Activated CD4-positive, alpha-beta T cell treated with anti-CD3 and anti-CD28 coated beads, Interleukin-2, amount 50 U/mL, for 1 hour (primary cell): ENCODE data around the gene LGR5.
"Not testable (repeated sequence)": the region's sequence is repeated elsewhere in the genome, so short reads cannot be mapped to it uniquely, and the experiment has no call there.

Source experiments
- DNase-seq: peaks from one replicate; pipeline ENCODE4 v3.0.0-alpha.2; 2020

Gene LGR5

DNA sequence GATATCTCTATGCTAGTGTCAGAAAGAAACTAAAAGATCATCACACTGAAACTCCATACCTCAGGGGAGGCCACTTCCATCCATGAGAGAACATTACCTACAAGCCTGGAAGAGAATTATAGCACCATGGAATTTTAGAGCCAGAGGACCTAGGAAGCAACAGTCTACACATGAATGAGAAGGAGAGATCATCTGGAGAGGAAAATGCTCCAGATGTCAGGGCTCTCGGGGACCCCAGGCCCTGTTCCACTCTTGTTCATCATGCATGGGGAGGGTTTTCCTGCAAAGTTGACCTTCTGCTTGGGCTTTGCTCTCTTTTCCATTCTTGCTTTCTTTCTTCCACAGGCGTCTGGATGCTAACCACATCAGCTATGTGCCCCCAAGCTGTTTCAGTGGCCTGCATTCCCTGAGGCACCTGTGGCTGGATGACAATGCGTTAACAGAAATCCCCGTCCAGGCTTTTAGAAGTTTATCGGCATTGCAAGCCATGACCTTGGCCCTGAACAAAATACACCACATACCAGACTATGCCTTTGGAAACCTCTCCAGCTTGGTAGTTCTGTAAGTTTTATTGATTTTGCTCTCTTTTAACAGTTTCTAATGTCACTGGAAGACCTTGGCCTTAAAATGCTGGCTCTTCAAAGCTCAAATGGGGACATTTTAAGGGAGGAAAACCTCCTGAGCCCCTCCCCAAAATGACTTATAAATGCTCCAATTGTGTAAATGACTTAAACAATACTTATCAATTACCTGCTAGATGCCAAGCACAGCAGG is 113.3 kb downstream of the LGR5 start:
- DNase-seq, result no peak

DNA sequence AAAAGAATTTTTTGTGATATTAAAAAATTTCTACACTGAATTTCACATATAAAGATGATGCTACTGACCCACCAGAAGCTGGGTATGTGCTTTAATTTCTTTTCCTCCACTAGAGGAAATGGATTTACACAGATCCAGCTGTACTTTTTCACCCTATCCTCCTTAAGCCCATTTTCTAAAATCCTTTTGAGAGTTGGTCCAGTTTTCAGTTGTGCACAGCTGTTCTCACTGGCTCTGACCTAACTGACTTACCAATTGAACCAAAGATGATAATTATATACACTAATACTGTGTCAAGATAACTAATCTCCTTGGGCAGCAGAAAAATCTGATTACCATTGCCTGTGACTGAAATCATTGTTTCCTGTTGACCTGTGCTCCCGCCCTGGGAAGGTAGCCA is 115.6 kb downstream of the LGR5 start:
- DNase-seq, result no peak

GRCh38 chr12:71555789-71556188 is 116.2 kb downstream of the LGR5 start:
- not testable (repeated sequence) for DNase-seq

DNA sequence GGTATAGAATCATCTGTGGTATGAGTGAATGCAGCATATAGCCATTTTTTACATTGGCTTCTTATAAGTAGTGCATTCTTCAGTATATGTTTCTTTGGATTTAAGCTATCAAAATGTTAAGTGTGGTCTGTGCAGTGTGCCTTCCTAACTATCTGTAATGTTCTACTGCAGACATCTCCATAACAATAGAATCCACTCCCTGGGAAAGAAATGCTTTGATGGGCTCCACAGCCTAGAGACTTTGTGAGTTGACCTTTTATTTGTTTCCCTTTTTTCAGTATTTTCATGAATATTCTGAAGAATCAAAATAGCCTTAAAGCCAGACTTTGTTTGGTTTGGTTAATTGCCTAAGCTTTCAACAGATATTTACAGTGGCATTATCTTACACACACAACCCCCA is 116.8 kb downstream of the LGR5 start:
- DNase-seq, result no peak

GRCh38 chr12:71556875-71557274 is 117.3 kb downstream of the LGR5 start:
- DNase-seq, result no peak

DNA sequence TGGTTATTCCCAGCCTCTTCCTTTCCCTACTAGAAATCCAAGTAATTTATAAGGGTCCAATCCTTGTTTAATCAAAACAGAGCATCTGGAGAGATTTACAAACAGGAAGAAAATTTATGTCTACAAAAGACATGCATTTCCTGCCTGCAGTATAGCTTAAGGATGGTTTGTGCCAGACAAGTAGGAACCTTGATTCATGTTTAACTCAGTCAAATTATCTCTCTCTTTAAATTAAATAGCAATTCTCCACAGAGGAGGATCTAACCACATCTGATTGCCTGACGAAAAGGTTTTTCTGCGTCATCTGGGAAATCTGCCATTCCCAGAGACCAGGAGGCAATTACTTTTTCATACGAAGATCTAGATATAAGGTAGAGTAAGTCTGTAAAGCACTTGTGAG is 118.8 kb downstream of the LGR5 start:
- DNase-seq, result no peak

DNA sequence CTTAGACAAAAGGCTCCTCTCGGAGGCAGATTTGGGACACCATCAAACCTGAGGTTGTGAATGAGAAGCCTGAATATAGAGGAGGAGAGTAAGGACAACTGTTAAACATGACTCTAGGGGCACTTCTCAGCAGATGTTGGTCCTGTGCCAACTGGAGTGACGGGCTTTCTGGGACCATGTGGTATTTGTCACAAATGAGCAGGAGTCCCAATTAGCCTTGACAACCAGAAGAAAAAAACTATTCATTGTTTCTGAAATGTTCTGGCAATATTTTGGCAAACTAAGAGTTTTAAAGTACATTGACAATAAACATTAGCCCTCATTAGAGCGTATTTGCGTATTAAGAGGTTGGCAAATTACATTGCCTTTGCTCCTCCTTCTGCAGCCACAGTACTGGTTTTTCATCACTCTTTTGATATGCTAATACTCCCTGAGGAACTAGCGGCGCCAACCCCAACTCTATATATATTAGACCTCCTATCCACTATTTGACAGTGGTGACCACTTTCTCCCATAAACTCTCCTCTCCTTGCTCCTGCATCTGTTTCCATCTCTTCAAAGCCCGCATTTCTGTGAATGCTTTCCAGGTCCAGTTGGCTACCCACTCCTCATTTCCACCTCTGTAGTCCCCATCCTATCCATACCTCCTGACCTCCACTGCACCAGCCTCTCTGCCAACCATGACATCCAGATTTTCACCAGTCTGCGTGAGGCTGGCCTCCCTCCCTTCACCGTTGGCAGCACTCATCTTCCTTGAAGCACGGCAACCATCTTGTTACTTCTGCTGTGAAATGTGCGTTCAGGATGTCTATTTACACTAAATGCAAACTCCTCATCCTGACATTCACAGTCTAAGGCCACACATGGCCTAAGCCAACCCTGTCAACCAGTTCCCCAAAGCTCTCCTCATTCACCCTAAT is 123.3 kb downstream of the LGR5 start:
- DNase-seq, result no peak

GRCh38 chr12:71565535-71565934 is 125.9 kb downstream of the LGR5 start:
- no peak for DNase-seq

GRCh38 chr12:71566655-71567054 is 127.1 kb downstream of the LGR5 start:
- DNase-seq, result no peak

- DNase-seq, result no peak
Measured at GRCh38 chr12:71567537-71567936, 127.9 kb downstream of the LGR5 start.

GRCh38 chr12:71569885-71570284 is 130.3 kb downstream of the LGR5 start:
- DNase-seq, result not testable (repeated sequence)

- DNase-seq, result no peak
Measured at GRCh38 chr12:71576496-71576895, 136.9 kb downstream of the LGR5 start.

DNA sequence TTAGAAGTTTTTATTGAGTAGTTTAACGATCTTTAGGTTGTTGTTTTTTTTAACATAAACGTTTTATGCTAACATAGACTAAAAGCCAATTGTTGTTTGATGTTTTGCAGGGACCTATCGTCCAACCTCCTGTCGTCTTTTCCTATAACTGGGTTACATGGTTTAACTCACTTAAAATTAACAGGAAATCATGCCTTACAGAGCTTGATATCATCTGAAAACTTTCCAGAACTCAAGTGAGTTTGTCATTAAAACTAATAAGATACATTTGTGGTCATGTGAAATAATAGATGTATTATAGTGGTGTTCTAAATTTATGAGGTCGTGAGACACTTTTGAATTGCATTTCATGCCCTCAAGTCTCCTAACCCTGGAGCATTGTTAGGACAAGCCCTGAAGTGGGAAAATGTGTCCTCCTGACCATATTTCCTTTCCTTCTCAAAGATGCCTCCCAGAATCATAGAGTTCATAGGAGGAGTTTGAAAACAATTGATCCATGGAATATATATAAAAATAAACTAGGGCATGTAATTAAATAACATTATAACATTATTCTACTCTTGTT is 139.2 kb downstream of the LGR5 start:
- DNase-seq, result no peak

GRCh38 chr12:71581206-71581605 is 141.6 kb downstream of the LGR5 start:
- DNase-seq, result no peak

DNA sequence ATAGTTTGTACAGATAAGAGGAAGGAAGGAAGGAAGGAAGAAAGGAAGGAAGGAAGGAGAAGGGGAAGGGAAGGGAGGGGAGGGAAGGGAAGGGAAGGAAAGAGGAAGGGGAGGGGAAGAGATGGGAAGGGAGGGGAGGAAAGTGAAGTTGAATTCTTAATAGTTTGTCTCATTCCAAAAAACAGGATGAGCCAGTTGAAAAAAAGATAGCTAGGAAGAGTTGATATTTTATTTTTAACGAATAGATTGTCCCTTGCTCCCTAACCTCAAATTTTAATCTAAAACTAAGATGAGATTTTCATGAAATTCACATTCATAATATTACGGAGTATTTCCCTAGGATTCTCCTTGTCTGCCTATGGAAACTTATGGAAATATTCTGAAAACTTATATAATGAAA is 143.3 kb downstream of the LGR5 start:
- no peak for DNase-seq

DNA sequence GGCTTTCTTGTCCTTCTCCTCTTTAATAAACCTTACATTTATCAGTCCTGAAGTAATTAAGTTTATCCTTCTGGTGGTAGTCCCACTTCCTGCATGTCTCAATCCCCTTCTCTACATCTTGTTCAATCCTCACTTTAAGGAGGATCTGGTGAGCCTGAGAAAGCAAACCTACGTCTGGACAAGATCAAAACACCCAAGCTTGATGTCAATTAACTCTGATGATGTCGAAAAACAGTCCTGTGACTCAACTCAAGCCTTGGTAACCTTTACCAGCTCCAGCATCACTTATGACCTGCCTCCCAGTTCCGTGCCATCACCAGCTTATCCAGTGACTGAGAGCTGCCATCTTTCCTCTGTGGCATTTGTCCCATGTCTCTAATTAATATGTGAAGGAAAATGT is 144.8 kb downstream of the LGR5 start:
- no peak for DNase-seq

GRCh38 chr12:71585218-71585617 is 145.6 kb downstream of the LGR5 start:
- DNase-seq, result no peak

DNA sequence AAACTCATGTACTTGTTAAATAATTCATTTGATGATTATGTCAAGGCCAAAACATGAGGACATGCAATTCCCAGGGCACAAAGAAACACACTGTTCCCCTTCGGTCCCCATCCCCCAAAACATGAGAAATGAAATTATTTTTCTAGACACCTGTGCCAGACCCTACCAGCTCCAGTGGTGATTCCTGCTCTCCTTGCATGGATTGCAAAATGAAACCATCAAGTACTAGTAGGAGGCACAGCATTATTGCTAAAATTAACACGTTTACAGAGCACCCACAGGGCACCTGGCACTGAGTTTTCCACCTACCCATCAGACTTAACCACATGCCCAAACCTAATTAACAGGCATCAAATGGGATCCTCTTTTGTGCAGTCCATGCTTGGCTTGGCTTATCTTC is 147.4 kb downstream of the LGR5 start:
- DNase-seq, result no peak

GRCh38 chr12:71589478-71589881 is 149.9 kb downstream of the LGR5 start:
- DNase-seq, result no peak

- DNase-seq, result no peak
Measured at GRCh38 chr12:71591601-71592000, 152.0 kb downstream of the LGR5 start.

DNA sequence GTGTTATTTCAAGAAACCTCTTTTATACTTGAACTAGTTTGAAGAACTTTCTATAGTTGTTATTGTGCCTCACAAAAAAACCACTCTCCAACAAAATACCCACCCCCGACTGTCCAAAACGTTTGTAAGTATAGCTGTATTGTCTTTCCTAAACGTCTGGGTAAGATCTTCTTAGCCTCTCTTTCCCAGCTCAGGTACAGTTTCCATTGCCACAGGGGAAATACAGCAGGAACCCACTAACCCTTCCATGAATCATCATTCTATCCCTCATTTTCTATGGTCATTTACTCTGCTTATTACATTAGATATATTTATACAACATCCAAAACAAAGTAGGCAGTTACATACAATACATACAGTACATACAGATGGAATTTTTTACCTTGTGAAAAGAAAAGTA is 153.2 kb downstream of the LGR5 start:
- DNase-seq, result no peak

DNA sequence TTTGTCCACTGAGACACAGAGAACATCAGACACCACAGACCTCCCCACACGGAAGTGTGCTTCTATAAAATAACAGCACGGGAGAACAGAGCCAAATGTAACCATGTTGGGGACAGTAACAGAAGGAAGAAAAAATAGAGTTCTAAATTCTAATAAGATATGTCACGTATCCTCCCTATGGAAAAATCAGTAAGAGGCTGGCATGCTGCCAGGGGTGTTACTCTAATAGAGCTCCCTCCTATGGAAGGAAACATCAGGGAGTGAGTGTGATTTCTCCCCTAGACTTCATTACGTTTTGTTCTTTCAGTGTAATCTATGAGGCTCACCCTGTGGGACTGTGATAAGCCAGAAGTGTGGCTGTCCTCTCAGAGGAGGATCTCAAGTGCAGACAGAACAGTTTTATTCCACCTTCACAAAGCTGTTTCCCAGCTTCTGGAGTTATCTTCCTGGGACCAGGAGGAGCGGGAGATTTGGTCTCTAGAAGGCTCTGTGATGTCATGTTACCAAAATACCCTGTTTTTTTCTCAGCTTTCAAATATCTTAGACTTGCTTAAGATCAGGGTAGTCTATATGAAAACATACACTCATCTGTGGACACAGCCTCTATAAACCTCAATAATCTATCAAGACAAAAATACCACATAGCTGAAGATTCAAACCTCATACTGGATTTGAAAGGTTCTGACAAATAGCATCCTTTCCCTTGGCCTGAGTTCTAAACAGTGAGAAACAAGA is 154.8 kb downstream of the LGR5 start:
- no peak for DNase-seq

DNA sequence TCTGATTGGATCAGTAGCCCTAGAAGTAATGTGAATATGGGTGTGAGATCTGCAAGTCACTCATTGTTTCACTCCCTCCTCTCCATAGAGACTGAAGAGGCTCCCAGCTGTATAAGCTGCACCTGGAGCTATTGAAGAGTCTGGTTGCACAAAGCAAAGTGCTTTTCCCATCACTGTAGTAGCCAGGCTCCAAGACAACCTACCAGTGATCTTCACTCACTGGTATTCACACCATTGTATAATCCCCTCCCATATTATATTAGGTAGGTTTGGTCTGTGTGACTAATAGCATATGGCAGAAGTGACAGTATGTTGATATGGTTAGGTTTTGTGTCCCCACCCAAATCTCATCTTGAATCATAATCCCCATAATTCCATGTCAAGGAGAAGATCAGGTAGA is 159.6 kb downstream of the LGR5 start:
- DNase-seq, result no peak
